Neural progenitor cell (in vitro differentiated cells): ENCODE results near the gene RAMP1. TPM values are rescaled to one million over a fixed set of nuclear protein-coding genes. Genes with fewer than 3 reads are reported as not detected.
A peak's percentile ranks its signal among the peaks of the same experiment; 100 is the strongest.

Source experiments
- DNase-seq: peaks from one replicate; pipeline ENCODE4 v3.0.0-alpha.2; 2016; ENCODE audit warnings: low spot score
- H2AFZ ChIP-seq: fragments of 200-600 bp; sonication (generic); replicated peaks from 2 replicates; pipeline ENCODE4 v1.6.1; 2016; ENCODE audit warnings: antibody characterized with exemption
- H3F3A ChIP-seq: fragments of 200-600 bp; sonication (generic); 2 replicates; pipeline ENCODE4 v1.6.1; 2016; ENCODE audit warnings: antibody characterized with exemption, low read depth
- H3K27ac ChIP-seq: fragments of 200-600 bp; sonication (generic); 2 replicates; pipeline ENCODE4 v1.5.1; 2016; ENCODE audit warnings: mild to moderate bottlenecking
- H3K27me3 ChIP-seq: fragments of 200-600 bp; sonication (generic); 2 replicates; pipeline ENCODE4 v1.6.1; 2016; ENCODE audit warnings: mild to moderate bottlenecking, moderate library complexity
- H3K36me3 ChIP-seq: fragments of 200-600 bp; sonication (generic); 2 replicates; pipeline ENCODE4 v1.5.1; 2016
- H3K4me1 ChIP-seq: fragments of 200-600 bp; sonication (generic); 2 replicates; pipeline ENCODE4 v1.6.1; 2016; ENCODE audit warnings: mixed run types
- H3K4me2 ChIP-seq: fragments of 200-600 bp; sonication (generic); 2 replicates; pipeline ENCODE4 v1.6.1; 2016
- H3K4me3 ChIP-seq: fragments of 200-600 bp; sonication (generic); 2 replicates; pipeline ENCODE4 v1.5.1; 2016
- H3K79me2 ChIP-seq: fragments of 200-600 bp; sonication (generic); 2 replicates; pipeline ENCODE4 v1.6.1; 2016; ENCODE audit warnings: low read depth
- H3K9ac ChIP-seq: fragments of 200-600 bp; sonication (generic); 2 replicates; pipeline ENCODE4 v1.6.1; 2016
- H3K9me3 ChIP-seq: fragments of 200-600 bp; sonication (generic); 2 replicates; pipeline ENCODE4 v1.5.1; 2016; ENCODE audit warnings: low read depth
- H4K20me1 ChIP-seq: fragments of 200-600 bp; sonication (generic); 2 replicates; pipeline ENCODE4 v1.6.1; 2016; ENCODE audit warnings: low read depth
- H3K27ac Mint-ChIP-seq: 3 replicates; pipeline ENCODE4 v1.8.0; 2021; ENCODE audit warnings: mixed read lengths
- H3K27me3 Mint-ChIP-seq: 2 replicates; pipeline ENCODE4 v1.8.0; 2022; ENCODE audit warnings: low read depth, mild to moderate bottlenecking, inconsistent platforms, moderate library complexity, mixed read lengths; ENCODE audit not compliant: insufficient read depth
- H3K36me3 Mint-ChIP-seq: 3 replicates; pipeline ENCODE4 v1.8.0; 2021; ENCODE audit warnings: mixed read lengths
- H3K4me1 Mint-ChIP-seq: 3 replicates; pipeline ENCODE4 v1.8.0; 2021; ENCODE audit warnings: mixed read lengths
- H3K4me3 Mint-ChIP-seq: 3 replicates; pipeline ENCODE4 v1.8.0; 2021; ENCODE audit warnings: mild to moderate bottlenecking, moderate library complexity, mixed read lengths
- H3K9me3 Mint-ChIP-seq: 3 replicates; pipeline ENCODE4 v1.8.0; 2020; ENCODE audit warnings: mixed read lengths
- CTCF ChIP-seq: fragments of 200-600 bp; sonication (generic); IDR thresholded peaks from 2 replicates; pipeline ENCODE4 v1.5.1; 2017; ENCODE audit warnings: antibody characterized with exemption, mild to moderate bottlenecking
- EZH2 ChIP-seq: fragments of 200-600 bp; sonication (generic); IDR thresholded peaks from 2 replicates; pipeline ENCODE4 v1.6.1; 2017; ENCODE audit warnings: antibody characterized with exemption, mild to moderate bottlenecking, moderate library complexity
- EZH2phosphoT487 ChIP-seq: fragments of 200-600 bp; sonication (generic); IDR thresholded peaks from 2 replicates; pipeline ENCODE4 v1.6.1; 2017; ENCODE audit warnings: antibody characterized with exemption
- total RNA-seq: library from RNA; depleted of rRNA; stranded (reverse); fragments of >200 nt; gene quantifications from 2 replicates; pipeline ENCODE4 v1.2.3, GENCODE V29; 2015; ENCODE audit warnings: low replicate concordance

Gene RAMP1
- total RNA-seq, 1 donor from 2014 or later, result not detected

GRCh38 chr2:237854295-237854694 lies 5.1 kb upstream of the RAMP1 start:
- H3K4me3 Mint-ChIP-seq, result no peak overlapping the region
- H3K9ac ChIP-seq, result no peak overlapping the region
- H3K4me1 Mint-ChIP-seq, result peaks cover 26% of the 10 kb centered on the region
- TF ChIP-seq CTCF (no peak), EZH2 (no peak), EZH2phosphoT487 (no peak)
- H3K9me3 ChIP-seq, result no peaks in the 10 kb centered on the region
- no peaks in the 10 kb centered on the region for H3K79me2 ChIP-seq
- H2AFZ ChIP-seq, result no peak overlapping the region
- H4K20me1 ChIP-seq, result peaks cover 4% of the 10 kb centered on the region
- H3F3A ChIP-seq, result no peaks in the 10 kb centered on the region
- peaks cover 7% of the 10 kb centered on the region for H3K27me3 Mint-ChIP-seq
- no peaks in the 10 kb centered on the region for H3K36me3 ChIP-seq
- H3K4me1 ChIP-seq, result peaks cover 7% of the 10 kb centered on the region
- no peak overlapping the region for H3K27ac Mint-ChIP-seq
- DNase-seq, result no peak
- H3K9me3 Mint-ChIP-seq, result peaks cover 4% of the 10 kb centered on the region
- no peak overlapping the region for H3K27ac ChIP-seq
- H3K27me3 ChIP-seq, result peaks cover 51% of the 10 kb centered on the region
- no peaks in the 10 kb centered on the region for H3K36me3 Mint-ChIP-seq
- no peak overlapping the region for H3K4me3 ChIP-seq
- H3K4me2 ChIP-seq, result no peak overlapping the region

GRCh38 chr2:237857791-237858190 lies 1.6 kb upstream of the RAMP1 start:
- no peak overlapping the region for H2AFZ ChIP-seq
- H3K36me3 Mint-ChIP-seq, result no peaks in the 10 kb centered on the region
- DNase-seq, result no peak
- peaks cover 84% of the 10 kb centered on the region for H3K27me3 ChIP-seq
- peaks cover 42% of the 10 kb centered on the region for H3K4me1 Mint-ChIP-seq
- H3K27me3 Mint-ChIP-seq, result peaks cover 22% of the 10 kb centered on the region
- H3K4me3 ChIP-seq, result no peak overlapping the region
- no peaks in the 10 kb centered on the region for H3K36me3 ChIP-seq
- H3K4me1 ChIP-seq, result peaks cover 14% of the 10 kb centered on the region
- H3K27ac ChIP-seq, result no peak overlapping the region
- no peak overlapping the region for H3K9ac ChIP-seq
- H3F3A ChIP-seq, result peaks cover 7% of the 10 kb centered on the region
- H3K9me3 Mint-ChIP-seq, result no peaks in the 10 kb centered on the region
- no peaks in the 10 kb centered on the region for H3K79me2 ChIP-seq
- H4K20me1 ChIP-seq, result peaks cover 11% of the 10 kb centered on the region
- no peak overlapping the region for H3K4me2 ChIP-seq
- TF ChIP-seq CTCF (no peak), EZH2 (no peak), EZH2phosphoT487 (no peak)
- H3K27ac Mint-ChIP-seq, result peak overlapping the region; percentile 17
- no peaks in the 10 kb centered on the region for H3K9me3 ChIP-seq
- no peak overlapping the region for H3K4me3 Mint-ChIP-seq

GRCh38 chr2:237858294-237859081 lies 935 bp upstream of the RAMP1 start:
- Mint-ChIP-seq H3K9me3 (no peaks in the 10 kb centered on the region), H3K27ac (peak overlapping the region; percentile 62), H3K36me3 (no peaks in the 10 kb centered on the region), H3K4me3 (peak overlapping the region; percentile 78), H3K27me3 (peaks cover 22% of the 10 kb centered on the region), H3K4me1 (peaks cover 42% of the 10 kb centered on the region)
- peak; percentile 86 for DNase-seq
- TF ChIP-seq CTCF (peak; percentile 75), EZH2 (no peak), EZH2phosphoT487 (peak; percentile 6)
- H3K36me3 ChIP-seq, result no peaks in the 10 kb centered on the region
- H3K4me1 ChIP-seq, result peaks cover 14% of the 10 kb centered on the region
- no peaks in the 10 kb centered on the region for H3K9me3 ChIP-seq
- peaks cover 7% of the 10 kb centered on the region for H3F3A ChIP-seq
- H3K4me3 ChIP-seq, result no peak overlapping the region
- no peak overlapping the region for H2AFZ ChIP-seq
- H3K27ac ChIP-seq, result no peak overlapping the region
- peak overlapping the region; percentile 82 for H3K4me2 ChIP-seq
- no peaks in the 10 kb centered on the region for H3K79me2 ChIP-seq
- H4K20me1 ChIP-seq, result peaks cover 11% of the 10 kb centered on the region
- peaks cover 84% of the 10 kb centered on the region for H3K27me3 ChIP-seq
- H3K9ac ChIP-seq, result no peak overlapping the region
